Stimulated activated CD4-positive, alpha-beta T cell treated with anti-CD3 and anti-CD28 coated beads, Interleukin-1b, Interleukin-23, amount 100 ng/mL, for 4 hours (primary cell): ENCODE results near the gene WWC2.
"Not testable (repeated sequence)": the region's sequence is repeated elsewhere in the genome, so short reads cannot be mapped to it uniquely, and the experiment has no call there.

Experiments
- DNase-seq, 2 donors: peaks; one replicate each; pipeline ENCODE4 v3.0.0-alpha.2; 2020; ENCODE audit warnings: low read depth in 2 of 2

WWC2 gene

GRCh38 chr4:183172881-183173280 is 73.8 kb downstream of the WWC2 start:
- no peak for DNase-seq

DNA sequence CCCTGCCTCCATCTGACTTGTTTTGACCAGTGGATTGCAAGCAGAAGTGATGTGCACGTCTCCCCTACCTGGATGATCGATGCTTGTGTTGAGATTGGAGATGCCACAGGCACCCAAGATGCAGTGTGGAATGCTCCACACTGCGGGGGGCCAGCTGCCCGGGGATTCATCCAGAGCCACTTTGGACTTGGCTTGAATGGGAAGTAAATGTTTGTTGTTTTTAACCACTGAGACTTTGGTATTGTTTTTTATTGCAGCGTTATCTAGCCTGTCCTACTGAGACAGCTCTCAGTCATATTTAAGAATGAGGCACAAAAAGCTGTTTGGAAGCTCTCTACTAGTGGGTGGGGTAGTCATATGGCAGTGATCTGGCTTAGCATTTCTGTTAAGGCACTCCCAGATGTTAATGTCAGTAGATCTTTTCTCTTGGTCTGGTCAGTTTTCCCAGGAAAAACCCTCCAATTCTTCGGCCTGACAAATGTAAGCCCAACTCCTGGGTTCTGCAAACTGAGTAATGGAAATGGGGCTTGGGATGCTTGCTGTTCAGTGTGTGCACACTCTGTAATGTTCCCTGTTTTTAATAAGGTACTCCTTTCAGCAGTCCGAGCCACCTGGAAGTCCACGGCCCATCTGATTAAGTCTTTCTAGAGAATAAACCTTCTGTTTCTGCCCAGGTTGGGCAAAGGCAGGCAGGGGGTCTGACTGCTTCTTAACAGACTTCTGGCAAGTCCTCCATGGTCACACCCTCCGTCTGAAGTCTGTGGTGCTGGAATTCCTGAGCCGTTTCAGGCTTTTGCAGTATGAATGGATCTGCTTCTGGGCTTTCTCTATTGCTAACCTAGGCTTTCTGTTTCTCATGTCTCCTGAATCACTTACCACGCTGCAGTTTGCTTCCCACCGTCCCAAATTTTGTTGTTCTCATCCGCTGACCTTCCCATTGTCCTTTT is 74.8 kb downstream of the WWC2 start:
- DNase-seq, result no peak

DNA sequence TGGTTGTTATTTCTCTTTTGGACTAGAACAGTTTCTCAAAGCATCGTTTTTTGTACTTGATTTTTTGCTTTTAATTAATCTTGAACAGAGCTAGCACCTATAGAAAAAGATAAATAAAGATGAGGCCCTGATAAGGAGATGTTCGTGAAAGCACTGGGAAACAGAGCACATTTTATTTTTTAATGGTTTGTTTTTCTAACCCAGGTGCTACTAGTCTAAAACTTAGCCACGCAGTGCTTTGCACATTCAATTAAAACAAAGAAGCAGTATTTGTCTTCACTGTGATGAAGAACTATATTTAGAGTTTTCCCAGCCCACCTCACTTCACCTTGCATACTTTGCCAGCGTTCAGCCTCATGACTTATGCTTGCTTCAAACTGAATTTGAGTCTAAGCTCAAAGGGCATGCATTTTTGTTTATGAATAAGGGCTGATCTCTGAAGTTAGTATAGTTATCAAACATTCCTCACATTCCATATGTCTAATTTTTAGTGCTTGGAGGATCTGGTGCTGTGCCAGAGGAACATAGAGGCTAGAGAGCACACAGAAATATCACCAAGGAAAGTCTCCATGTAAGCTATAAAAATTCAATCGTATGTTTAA is 76.7 kb downstream of the WWC2 start:
- DNase-seq, result no peak

DNA sequence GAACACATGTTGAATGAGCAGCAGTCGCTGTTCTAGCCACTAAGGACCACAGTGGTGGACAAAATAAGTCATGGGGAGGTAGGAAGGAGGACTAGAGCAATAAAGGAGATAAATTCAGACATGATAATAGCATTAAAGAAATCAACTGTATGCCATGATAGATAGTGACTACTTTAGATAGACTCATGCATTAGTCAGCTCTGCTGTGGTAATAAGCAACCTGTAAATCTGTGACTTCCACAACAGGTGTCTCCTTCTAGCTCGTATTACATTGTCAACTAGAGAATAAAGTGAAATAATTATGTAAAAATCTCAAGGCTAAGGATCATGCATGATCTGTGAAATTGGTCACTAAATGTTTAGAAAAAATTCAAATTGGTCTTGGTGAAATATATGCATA is 77.9 kb downstream of the WWC2 start:
- DNase-seq, result no peak

DNA sequence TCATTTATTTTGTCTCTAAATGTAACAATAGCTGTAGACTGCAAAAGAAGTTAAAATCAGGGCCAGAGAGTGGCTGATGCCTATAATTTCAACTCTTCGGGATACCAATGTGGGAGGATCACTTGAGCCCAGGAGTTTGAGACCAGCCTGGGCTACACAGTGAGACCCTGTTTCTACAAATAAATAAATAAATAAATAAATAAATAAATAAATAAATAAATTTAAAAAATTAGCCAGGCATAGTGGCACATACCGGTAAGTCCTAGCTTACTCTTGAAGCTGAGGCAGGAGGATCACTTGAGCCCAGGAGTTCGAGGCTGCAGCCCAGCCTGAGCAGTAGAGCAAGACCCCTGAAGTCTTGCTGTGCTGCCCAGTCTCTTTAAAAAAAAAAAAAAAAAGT is 79.1 kb downstream of the WWC2 start:
- no peak for DNase-seq

DNA sequence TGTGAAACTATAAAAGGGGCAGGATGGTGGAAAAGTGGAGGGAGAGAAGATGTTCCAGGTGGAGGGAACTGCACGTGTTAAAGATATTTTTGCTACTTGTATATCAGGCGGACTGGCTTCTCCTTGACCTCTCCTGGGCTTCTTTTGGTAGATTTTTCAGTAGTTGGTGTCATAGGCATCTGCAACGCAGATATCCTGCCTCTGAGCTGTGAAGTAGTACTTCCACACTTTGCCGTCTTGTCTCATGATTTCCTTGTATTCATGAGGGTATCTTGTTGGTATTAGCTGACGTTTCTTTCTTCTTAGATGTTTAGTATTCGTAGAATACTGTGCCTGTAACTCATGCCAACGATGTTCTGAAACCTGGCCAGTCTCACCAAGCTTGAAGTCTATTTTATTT is 81.0 kb downstream of the WWC2 start:
- no peak for DNase-seq

DNA sequence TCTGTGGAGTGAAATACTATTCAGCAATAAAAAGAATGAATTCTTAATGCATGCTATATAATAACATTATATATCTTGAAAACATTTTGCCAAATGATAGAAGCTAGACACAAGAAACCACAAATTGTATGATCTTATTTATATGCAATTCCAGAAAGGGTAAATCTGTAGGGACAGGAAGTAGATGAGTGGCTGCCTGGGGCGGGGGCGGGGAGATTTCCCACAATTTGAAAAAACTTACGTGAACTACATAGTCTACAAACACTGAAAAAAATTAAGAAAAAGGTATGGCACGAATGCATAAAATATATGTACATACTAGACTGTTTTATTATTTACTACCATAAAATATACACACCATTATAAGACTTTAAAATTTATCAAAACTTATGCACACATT is 81.6 kb downstream of the WWC2 start:
- no peak for DNase-seq

DNA sequence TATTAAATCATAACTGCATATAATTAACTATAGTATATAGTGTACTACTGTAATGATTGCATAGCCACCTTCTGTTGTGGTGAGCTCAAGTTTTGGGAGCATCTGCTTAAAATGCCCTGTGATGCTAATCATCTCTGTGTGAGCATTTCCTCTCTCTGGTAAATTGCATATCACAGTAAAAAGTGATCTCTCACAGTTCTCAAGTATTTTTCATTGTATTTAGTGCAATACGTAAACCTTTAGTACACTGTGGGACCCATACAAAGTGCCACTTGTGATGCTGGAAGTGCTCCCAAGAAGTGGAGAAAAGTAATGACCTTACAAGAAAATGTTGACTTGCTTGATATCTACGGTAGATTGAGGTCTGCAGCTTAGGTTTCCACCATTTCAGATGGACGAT is 82.0 kb downstream of the WWC2 start:
- no peak for DNase-seq

DNA sequence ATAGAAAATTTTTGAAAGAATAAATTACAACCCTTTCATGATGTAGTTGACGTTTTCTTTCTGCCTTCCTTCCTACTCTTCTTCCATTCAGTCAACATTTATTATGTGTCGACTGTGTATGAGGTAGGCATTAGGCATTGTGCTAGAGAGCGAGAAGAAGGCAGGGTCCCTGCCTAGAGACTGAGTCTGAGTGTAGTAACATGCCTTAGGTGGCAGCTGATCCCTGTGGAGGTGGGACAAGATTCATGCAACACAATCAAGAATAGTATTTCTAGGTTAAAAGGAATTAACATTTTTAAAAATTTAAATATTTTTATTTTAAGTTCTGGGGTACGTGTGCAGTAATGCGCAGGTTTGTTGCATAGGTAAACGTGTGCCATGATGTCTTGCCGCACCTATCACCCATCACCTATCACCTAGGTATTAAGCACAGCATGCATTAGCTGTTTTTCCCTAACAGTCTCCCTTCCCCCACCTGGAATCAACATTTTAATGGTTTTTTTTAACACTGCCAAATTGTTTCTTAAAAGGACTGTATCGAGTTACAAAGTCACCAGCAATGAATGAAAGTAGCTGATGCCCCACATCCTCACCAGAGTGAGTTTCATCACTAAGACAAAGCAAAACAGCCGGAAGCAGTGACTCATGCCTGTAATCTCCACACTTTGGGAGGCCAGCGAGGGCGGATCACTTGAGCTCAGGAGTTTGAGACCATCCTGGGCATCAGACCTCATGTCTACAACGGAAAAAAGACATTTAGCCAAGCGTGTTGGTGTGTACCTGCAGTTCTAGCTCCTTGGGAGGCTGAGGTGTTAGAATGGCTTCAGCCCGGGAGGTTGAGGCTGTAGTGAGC is 84.0 kb downstream of the WWC2 start:
- DNase-seq, result no peak

- DNase-seq, result no peak
Observed at GRCh38 chr4:183183906-183184535, 85.0 kb downstream of the WWC2 start.

DNA sequence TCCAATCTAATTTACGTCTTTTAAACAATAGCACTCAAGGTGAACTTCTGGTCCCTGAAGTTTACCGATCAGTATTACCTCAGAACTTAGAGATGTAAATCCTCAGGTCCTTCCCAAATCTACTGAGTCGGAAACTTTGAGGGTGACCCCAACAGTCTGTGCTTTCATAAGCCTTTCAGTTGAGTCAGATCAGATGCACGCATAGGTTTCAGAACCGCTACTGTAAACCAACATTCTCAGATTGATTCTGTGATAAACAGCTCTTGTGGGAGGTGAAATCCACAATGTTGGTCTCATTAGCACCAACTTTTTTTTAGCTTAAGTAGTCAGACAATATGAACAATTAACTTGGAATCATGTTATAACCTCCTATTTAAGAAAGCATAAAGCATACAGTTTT is 86.0 kb downstream of the WWC2 start:
- DNase-seq, result no peak

- no peak for DNase-seq
Observed at GRCh38 chr4:183185559-183185958, 86.5 kb downstream of the WWC2 start.

- DNase-seq, result no peak
Observed at GRCh38 chr4:183186813-183187212, 87.8 kb downstream of the WWC2 start.

DNA sequence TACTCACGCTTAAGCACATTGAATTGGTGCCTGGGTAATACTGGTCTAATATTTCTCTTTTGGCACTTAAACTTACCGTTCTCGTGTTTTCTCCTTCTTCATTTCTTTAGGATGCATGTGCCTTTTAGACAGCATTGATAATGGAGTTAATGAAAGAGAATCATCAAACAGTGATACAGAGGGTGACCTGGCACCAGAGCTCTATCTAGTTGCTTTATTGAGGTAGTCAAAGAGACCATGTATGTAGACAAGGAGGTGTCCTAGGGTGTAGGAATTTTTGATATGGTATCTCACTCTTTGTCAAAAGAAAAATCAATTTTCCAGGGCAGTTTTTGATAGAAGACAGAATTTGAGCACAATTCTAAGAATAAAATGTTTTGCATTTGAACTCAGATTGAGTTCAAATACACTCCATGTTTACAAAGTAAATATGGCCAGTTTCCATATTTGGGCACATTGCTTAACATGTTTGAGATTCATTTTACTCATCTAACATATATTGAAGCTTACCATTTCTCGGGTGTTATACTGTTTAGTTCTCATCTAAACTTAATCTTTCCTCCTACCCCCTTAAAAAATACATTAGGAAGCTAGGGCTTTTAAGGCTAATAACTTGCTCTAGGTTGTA is 92.0 kb downstream of the WWC2 start:
- no peak for DNase-seq

- no peak for DNase-seq
Observed at GRCh38 chr4:183191630-183192029, 92.6 kb downstream of the WWC2 start.

- no peak for DNase-seq
Observed at GRCh38 chr4:183192571-183192970, 93.5 kb downstream of the WWC2 start.

DNA sequence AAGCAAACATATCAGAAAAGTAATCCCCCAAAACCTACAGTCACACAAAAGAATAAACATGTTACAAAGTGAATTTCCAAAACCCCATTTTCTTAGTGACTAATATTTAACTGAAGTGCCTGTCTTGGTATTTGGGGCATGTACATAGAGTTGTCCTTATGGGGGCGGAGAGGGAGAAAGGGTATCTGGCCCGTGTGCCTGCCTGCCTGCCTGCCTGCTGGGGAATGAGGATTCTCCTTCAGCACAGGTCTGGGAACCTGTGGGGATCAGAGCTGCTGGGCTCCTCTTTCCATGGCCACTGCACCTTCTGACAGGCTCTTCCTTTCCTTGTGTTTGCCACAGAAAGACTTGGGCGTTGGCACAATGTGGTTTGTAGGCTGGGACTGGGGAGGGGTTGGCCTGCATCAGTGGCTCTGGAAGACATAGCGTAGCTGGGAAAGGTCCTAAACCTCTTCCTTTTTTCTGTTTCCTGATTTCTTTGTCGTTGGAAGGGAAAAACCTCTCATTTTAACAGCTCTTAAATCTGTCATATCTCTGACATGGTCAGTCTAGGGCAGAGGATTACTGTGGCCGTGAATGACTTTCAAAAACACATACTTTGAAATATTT is 94.8 kb downstream of the WWC2 start:
- not testable (repeated sequence) for DNase-seq

GRCh38 chr4:183195534-183195933 is 96.5 kb downstream of the WWC2 start:
- no peak for DNase-seq

DNA sequence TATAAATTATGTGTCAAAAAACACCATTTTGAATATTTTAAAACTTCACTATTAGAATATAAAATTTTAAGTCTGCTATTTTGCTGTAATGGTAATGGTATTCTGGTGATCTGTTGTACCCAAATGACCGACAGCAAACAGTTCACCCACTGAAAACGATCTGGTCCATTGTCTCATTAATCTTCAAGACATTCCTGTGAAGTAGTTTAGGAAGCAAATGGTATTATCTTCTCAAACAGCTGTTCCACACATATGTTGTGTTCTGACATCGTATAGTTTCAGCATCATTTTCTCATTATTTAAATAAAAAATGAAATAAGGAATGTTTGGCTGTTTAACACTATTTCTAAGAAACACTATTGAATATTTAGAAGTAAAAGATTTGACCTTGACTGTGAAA is 98.1 kb downstream of the WWC2 start:
- DNase-seq, result no peak

- no peak for DNase-seq
Observed at GRCh38 chr4:183200453-183200852, 101.4 kb downstream of the WWC2 start.

- DNase-seq, result no peak
Observed at GRCh38 chr4:183201331-183201730, 102.3 kb downstream of the WWC2 start.
